Esophagus muscularis mucosa (tissue), 3 donors: ENCODE measurements around the gene C1orf74.

Experiments used
- CTCF ChIP-seq, 3 experiments: fragments of 200-600 bp in 2 of 3; fragments of 450-650 bp in 1 of 3; sonication (generic) in 2 of 3; IDR thresholded peaks; one replicate each; pipeline ENCODE4 v1.5.1; 2017 to 2019; ENCODE audit warnings: antibody characterized with exemption in 3 of 3, mild to moderate bottlenecking in 2 of 3, moderate library complexity in 1 of 3
- POLR2AphosphoS5 ChIP-seq, 2 donors: sonication (generic); formaldehyde crosslinking; IDR thresholded peaks; one replicate each; pipeline ENCODE4 v1.6.1; 2017; ENCODE audit warnings: antibody characterized with exemption in 2 of 2

DNA sequence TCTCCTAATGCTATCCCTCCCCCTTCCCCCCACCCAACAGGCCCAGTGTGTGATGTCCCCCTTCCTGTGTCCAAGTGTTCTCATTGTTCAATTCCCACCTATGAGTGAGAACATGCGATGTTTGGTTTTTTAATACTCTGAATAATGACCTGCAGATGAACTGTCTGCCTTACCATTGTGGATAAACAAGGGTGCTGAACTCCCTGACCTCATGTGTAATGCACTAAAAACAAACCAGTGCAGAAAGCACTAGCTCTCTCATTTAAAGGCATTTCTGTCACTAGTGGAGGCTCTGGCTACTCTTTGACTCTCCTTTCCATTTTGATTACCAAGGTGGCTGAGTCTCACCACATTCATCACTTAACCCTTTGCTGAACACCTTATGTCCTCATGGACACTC lies 51.6 kb downstream of the C1orf74 start:
- no peak for TF ChIP-seq CTCF (IDR thresholded peaks at IDR 0.05)
- TF ChIP-seq POLR2AphosphoS5 (IDR thresholded peaks at IDR 0.05), result no peak
